Stimulated activated memory B cell treated with anti-CD40 and anti-IgM and Interleukin-4, amounts not matched to agents 10 μg/mL and 1 μg/mL and 100 μg/mL, for 72 hours (primary cell): ENCODE data around the gene CFAP92.
"Not testable (repeated sequence)": the region's sequence is repeated elsewhere in the genome, so short reads cannot be mapped to it uniquely, and the experiment has no call there.

Source experiments
- ATAC-seq: fragments of 150-1000 bp; cut with Tn5 transposase; 2 replicates; pipeline ENCODE4 v1.10.0; 2021
- H3K27ac Mint-ChIP-seq: one replicate; pipeline ENCODE4 v1.8.0; 2022; ENCODE audit warnings: mild to moderate bottlenecking, mixed read lengths
- H3K27me3 Mint-ChIP-seq: one replicate; pipeline ENCODE4 v1.8.0; 2022; ENCODE audit warnings: mixed read lengths
- H3K36me3 Mint-ChIP-seq: one replicate; pipeline ENCODE4 v1.8.0; 2022; ENCODE audit warnings: mixed read lengths
- H3K4me1 Mint-ChIP-seq: one replicate; pipeline ENCODE4 v1.8.0; 2022; ENCODE audit warnings: mixed read lengths
- H3K4me3 Mint-ChIP-seq: one replicate; pipeline ENCODE4 v1.8.0; 2022; ENCODE audit warnings: mild to moderate bottlenecking, moderate library complexity, mixed read lengths
- H3K9me3 Mint-ChIP-seq: one replicate; pipeline ENCODE4 v1.8.0; 2022; ENCODE audit warnings: mixed read lengths

Gene CFAP92

DNA sequence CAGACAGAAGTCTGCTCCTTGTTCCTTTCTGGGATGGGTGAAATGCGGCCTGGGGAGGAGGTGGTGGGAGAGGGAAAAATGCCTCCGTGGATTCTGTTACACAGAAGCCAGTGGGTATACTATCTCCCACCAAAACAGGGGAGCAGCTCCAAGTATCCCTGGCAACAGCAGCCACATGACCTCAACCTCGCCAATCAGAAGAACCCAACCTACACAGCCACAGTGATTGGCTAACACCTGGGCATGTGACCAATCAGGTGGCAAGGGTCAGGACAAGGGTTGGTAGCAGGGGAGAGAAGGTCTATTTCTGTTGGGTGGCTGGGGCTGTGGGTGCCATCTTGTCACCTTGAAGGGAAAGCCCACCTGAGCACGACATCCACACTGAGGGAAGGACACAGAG is 123.5 kb downstream of the CFAP92 start:
- no peaks in the 10 kb centered on the region for H3K36me3 Mint-ChIP-seq
- H3K4me3 Mint-ChIP-seq = no peak overlapping the region
- H3K27ac Mint-ChIP-seq = no peak overlapping the region
- no peak for ATAC-seq
- no peaks in the 10 kb centered on the region for H3K27me3 Mint-ChIP-seq
- H3K9me3 Mint-ChIP-seq = no peaks in the 10 kb centered on the region
- no peaks in the 10 kb centered on the region for H3K4me1 Mint-ChIP-seq

DNA sequence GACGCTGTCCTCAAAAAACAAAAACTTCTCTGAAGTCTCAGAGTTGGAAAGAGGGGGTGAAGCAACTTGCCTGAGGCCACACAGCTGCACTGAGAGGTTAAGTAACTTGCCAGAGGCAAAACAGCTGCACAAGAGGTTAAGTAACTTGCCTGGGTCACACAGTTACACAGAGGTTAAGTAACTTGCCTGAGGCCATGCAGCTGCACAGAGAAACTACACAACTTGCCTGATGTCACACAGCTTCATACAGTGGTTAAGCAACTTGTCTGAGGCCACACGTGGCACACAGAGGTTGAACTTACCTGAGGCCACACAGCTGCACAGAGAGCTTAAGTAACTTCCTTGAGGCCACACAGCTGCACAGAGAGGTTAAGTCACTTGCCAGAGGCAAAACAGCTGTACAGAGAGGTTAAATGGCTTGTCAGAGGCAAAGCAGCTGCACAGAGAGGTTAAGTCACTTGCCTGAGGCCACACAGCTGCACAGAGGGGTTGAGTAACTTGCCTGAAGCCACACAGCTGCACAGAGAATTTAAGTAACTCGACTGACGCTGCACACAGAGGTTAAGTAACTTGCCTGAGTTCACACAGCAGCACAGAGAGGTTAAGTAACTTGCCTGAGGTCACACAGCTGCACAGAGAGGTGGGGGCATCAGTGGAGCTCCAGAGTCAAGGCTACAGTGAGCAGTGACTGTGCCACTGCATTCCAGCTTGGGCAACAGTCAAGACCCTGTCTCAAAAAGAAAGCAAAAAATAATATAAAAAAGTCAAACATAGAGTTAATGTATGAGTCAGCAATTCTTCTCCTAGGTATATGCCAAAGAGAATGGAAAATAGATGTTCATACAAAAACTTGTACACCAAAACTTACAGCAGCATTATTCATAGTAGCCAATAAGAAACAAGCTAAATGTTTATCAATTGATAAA is 126.4 kb downstream of the CFAP92 start:
- H3K27ac Mint-ChIP-seq = no peak overlapping the region
- H3K4me3 Mint-ChIP-seq = no peak overlapping the region
- no peaks in the 10 kb centered on the region for H3K4me1 Mint-ChIP-seq
- H3K9me3 Mint-ChIP-seq = no peaks in the 10 kb centered on the region
- no peaks in the 10 kb centered on the region for H3K27me3 Mint-ChIP-seq
- peaks cover 2% of the 10 kb centered on the region for H3K36me3 Mint-ChIP-seq
- no peak for ATAC-seq

DNA sequence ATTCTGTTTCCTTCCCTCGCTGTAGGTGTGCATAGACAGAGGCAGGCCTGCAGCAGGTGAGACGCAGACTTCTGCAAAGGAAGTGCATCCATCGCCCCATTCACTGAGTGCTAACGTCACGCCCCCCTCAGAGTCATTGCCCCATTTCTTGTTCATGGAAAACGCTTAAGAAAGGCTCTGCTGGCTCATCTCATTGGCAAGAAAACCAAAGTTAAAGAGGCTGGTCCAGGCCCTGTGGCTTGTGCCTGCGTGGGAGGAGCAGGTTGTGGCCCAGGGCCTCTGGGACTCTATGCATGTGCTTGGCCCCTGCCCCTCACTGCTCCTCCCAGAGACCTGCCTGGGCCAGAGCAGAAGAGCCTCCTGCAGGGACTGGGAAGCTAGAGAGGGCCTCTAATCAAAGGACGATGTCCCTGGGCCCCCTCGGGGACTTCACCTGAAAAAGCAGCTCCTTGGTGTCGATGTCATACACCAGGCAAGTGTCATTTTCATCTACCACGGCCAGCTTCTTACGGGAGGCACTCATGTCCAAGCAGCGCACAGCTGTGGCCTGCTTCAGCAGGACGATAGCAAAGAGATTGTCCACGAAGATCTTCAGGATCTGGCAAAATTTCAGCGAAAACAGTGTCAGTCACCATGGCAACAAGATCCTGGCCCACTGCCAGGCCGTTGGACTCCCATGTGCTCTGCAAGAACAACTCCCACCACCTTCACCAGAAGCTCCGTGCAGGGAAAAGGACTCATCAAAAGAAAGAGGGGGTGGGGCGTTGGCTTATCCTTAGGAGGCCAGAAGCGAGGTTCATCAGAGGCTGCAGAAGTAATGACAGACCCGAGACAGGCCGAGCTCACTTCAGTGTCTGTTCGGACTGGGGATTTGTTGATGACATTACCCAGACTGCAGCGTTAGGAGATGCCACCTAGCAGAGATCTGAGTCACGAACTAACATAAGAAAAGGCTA is 128.7 kb downstream of the CFAP92 start:
- H3K27ac Mint-ChIP-seq, H3K4me1 Mint-ChIP-seq, H3K9me3 Mint-ChIP-seq, H3K27me3 Mint-ChIP-seq, ATAC-seq, H3K4me3 Mint-ChIP-seq: not testable (repeated sequence)
- peaks cover 17% of the 10 kb centered on the region for H3K36me3 Mint-ChIP-seq

GRCh38 chr3:128864351-128864811 is 129.5 kb downstream of the CFAP92 start:
- Mint-ChIP-seq H3K27me3 (no peaks in the 10 kb centered on the region), H3K36me3 (peaks cover 17% of the 10 kb centered on the region), H3K4me1 (no peaks in the 10 kb centered on the region), H3K27ac (no peak overlapping the region), H3K4me3 (no peak overlapping the region), H3K9me3 (peaks cover 11% of the 10 kb centered on the region)
- ATAC-seq = no peak

- no peaks in the 10 kb centered on the region for H3K4me1 Mint-ChIP-seq
- H3K27ac Mint-ChIP-seq = no peak overlapping the region
- ATAC-seq = no peak
- peaks cover 17% of the 10 kb centered on the region for H3K9me3 Mint-ChIP-seq
- H3K36me3 Mint-ChIP-seq = peaks cover 17% of the 10 kb centered on the region
- H3K4me3 Mint-ChIP-seq = no peak overlapping the region
- no peaks in the 10 kb centered on the region for H3K27me3 Mint-ChIP-seq
Measured at GRCh38 chr3:128863560-128863959, 130.3 kb downstream of the CFAP92 start.

- ATAC-seq = no peak
- peaks cover 26% of the 10 kb centered on the region for H3K9me3 Mint-ChIP-seq
- H3K4me3 Mint-ChIP-seq = no peak overlapping the region
- H3K36me3 Mint-ChIP-seq = peaks cover 29% of the 10 kb centered on the region
- H3K27ac Mint-ChIP-seq = no peak overlapping the region
- no peaks in the 10 kb centered on the region for H3K4me1 Mint-ChIP-seq
- no peaks in the 10 kb centered on the region for H3K27me3 Mint-ChIP-seq
Measured at GRCh38 chr3:128861491-128861890, 132.4 kb downstream of the CFAP92 start.
